T-cell (primary cell): ENCODE measurements around the gene GRIN2C. TPM values are rescaled to one million over a fixed set of nuclear protein-coding genes. Genes with fewer than 3 reads are reported as not detected.

Experiments used
- total RNA-seq, 35 experiments: library from RNA in 6 of 35; stranded (reverse) in 6 of 35; fragments of 120-200 nt in 1 of 35; gene quantifications; one replicate each; pipeline versions ENCODE4 v1.2.1 to v1.2.4 and lab custom pipeline; 2013 to 2026

GRIN2C gene
- total RNA-seq, 5 donors from 2014 or later (not counting 1 experiment from before 2014, with no cell fraction given): not detected

Other genes with a start within 250 kb of the GRIN2C start
- under 1 TPM in 1 of 5 donors, not detected in 4; 0.38 TPM for gene CD300E, start 236.1 kb downstream of the GRIN2C start, total RNA-seq
- under 1 TPM in 1 of 5 donors, not detected in 4; 0.25 TPM for gene CD300LF, start 147.0 kb downstream of the GRIN2C start, total RNA-seq
- 10 to 100 TPM; 31.2 to 73.4 (median 40.7) TPM for gene RAB37, start 122.6 kb downstream of the GRIN2C start, total RNA-seq
- 100 to 1,000 TPM; 104 to 260 (median 223) TPM for gene NHERF1, start 111.3 kb downstream of the GRIN2C start, total RNA-seq
- 10 to 100 TPM; 37.2 to 74.4 (median 71.9) TPM for gene NAT9, start 83.5 kb downstream of the GRIN2C start, total RNA-seq
- 10 to 100 TPM in 3 of 5 donors, 1 to 10 TPM in 2; 4.2 to 20.7 (median 15.3) TPM for gene FDXR, start 13.1 kb upstream of the GRIN2C start, total RNA-seq
- gene FADS6, start 33.7 kb upstream of the GRIN2C start, total RNA-seq: not detected
- not detected for gene USH1G, start 63.4 kb upstream of the GRIN2C start, total RNA-seq
- gene OTOP2, start 64.4 kb upstream of the GRIN2C start, total RNA-seq: not detected
- not detected for gene OTOP3, start 76.0 kb upstream of the GRIN2C start, total RNA-seq
- gene HID1, start 112.9 kb upstream of the GRIN2C start, total RNA-seq: 10 to 100 TPM; 12.7 to 21.0 (median 14.5) TPM
- under 1 TPM in 4 of 5 donors, not detected in 1; 0.12 to 0.29 (median 0.19) TPM for gene CDR2L, start 127.7 kb upstream of the GRIN2C start, total RNA-seq
- gene MRPL58, start 152.8 kb upstream of the GRIN2C start, total RNA-seq: 10 to 100 TPM; 15.6 to 30.6 (median 26.6) TPM
- 100 to 1,000 TPM; 115 to 170 (median 139) TPM for gene ATP5PD, start 187.1 kb upstream of the GRIN2C start, total RNA-seq
- 10 to 100 TPM; 22.0 to 32.8 (median 29.0) TPM for gene KCTD2, start 187.3 kb upstream of the GRIN2C start, total RNA-seq
- gene SLC16A5, start 228.1 kb upstream of the GRIN2C start, total RNA-seq: 10 to 100 TPM in 4 of 5 donors, 1 to 10 TPM in 1; 9.1 to 24.3 (median 16.8) TPM